GM21423 (cell line): ENCODE measurements around the gene RHCG.

Experiments
- ATAC-seq: cut with Tn5 transposase; IDR thresholded peaks from one replicate; pipeline ENCODE4 v1.9.1; 2021; ENCODE audit warnings: mild to moderate bottlenecking, moderate library complexity; ENCODE audit not compliant: unreplicated experiment

The RHCG gene

GRCh38 chr15:89496155-89497098 is at the start of gene RHCG:
Gene RHCG (minus strand): TSS chr15:89496583. CDS start chr15:89496544, 39 bp downstream.
- ATAC-seq = no peak

- no peak for ATAC-seq
Measured at GRCh38 chr15:89543389-89543788, 47.0 kb upstream of the RHCG start.

GRCh38 chr15:89542369-89542768 is 46.0 kb upstream of the RHCG start:
- ATAC-seq = no peak

DNA sequence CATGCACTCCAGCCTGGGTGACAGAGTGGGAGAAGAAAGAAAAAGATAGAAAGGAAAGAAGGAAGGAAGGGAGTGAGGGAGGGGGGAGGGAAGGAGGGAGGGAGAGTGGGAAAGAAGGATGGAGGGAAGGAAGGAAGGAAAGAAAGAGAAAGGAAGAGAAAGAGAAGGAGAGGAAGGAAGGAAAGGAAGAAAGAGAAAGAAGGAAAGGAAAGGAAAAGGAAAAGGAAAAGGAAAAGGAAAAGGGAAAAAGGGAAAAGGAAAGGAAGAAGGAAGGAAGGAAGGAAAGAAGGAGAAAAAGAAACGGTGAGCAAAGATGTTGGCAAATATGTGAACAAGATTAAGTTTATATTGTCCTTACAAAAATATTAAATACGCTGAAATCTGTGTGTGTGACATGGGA is 42.6 kb upstream of the RHCG start:
- no peak for ATAC-seq

GRCh38 chr15:89533861-89534544 is 37.6 kb upstream of the RHCG start:
- ATAC-seq = no peak

GRCh38 chr15:89531796-89532537 is 35.6 kb upstream of the RHCG start:
- ATAC-seq = no peak

DNA sequence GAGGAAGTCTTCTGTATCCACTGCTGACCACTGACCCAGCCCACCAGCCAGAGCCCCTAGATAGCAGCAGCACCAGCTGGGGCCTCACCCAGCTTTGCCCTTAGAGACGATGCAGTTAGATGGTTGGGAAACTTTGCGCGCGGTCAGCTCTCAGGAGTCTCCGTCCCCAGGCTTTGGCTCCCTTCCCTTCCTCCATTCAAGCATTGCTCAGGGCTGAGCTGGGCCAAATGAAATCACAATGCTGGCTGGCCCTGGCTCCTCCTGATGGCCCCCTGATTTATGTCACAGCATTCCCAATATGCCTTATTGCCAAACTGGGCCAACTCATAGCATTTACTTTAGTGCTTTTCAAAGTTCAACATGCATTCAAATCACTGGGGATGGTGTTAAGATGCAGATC is 34.6 kb upstream of the RHCG start:
- no peak for ATAC-seq

DNA sequence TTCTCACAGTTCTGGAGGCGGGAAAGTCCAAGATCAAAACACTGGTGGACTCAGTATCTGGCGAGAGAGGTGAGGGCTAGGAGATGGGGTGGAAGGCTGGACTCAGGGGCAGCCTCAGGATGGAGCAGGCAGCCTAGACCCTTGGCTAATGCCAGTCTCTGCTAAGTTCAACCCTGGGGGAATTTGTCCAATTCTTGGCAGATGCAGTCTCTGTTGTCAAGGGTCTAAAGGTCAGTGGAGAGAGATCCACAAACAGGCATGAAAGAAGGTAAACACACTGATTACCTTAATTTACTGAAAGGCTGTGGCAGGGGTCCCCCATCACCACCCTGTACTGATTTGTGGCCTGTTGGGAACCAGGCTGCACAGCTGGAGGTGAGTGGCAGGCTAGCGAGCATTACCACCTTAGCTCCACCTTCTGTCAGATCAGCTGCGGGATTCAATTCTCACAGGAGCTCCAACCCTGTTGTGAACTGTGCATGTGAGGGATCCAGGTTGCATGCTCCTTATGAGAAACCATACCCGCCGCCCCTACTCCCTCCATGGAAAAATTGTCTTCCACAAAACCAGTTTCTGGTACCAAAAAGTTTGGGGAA is 32.5 kb upstream of the RHCG start:
- ATAC-seq = no peak

DNA sequence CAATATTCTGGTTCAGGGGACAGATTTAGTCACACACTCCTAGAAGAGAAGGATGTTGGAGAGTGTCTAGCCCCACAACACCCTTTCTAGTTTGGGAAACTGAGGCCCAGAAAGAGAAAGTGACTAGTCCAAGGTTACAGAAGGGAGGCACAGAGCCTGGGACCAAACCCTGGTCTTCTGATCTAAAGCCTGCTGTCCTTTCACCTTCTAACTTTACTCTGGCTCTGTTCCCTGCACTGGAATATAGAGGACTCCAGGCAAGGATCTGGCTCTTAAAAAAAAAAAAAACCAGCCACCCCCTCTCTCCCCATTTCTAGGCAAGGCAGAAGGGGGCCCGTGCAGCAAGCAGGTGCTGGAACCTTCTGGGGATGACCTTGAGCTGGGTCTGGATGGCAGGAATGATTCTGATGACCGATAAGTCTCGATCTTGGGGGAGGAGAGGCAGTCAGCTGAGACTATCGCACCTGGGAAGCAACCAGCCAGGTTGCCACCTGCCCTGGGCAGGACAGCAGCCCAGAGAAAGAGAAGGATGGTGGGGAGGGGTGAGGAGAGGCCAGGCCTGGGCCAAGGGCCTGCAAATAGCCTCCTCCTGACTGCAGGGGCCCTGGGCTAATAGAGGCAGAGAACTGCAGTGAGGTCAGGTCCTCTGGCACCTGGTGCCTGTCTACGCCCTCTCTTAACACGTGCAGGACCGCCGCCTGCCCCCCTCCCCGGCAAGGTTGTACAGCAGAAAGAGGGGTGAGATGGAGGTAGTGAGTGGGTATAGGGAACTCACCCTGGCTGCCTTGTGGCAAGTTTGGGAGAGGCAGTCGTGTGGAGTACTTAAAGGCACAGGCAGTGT is 30.4 kb upstream of the RHCG start:
- ATAC-seq = no peak

DNA sequence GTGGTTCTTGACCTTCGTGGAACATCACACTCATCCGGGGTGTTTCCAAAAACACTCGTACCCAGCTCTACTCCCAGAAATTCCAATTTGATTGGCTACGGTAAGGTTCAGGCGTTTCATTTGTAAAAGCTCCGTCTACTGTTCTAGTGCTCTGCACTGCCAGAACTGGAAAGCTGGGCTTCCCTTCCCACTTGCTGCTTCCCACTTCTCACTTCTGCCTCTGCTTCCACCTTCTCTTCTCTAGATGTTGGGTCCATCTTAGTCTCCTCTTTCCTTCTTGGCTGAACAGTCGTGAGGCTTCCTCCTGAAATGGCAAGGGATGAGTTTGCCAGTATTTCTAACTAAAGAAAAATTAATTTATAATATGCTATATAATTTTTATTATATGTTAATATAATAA is 29.8 kb upstream of the RHCG start:
- no peak for ATAC-seq

DNA sequence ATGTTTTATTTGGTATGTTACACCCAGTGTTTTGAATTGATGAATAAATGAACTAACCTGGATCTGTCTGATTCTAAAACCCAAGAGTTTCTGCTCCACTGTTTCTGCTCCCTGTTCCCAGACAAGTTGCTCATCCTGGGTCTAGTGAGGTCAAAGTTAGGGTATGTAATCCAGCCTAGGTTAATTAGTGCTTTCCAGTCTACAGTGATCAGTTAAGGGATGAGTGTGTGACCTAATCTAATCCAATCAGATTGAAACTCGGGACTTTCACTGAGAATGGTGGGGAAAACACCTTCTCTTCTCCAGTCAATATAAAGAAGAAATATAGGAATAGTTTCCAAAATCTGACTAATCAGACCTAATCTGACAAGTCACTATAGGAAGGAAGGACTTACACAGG is 27.8 kb upstream of the RHCG start:
- ATAC-seq = no peak

DNA sequence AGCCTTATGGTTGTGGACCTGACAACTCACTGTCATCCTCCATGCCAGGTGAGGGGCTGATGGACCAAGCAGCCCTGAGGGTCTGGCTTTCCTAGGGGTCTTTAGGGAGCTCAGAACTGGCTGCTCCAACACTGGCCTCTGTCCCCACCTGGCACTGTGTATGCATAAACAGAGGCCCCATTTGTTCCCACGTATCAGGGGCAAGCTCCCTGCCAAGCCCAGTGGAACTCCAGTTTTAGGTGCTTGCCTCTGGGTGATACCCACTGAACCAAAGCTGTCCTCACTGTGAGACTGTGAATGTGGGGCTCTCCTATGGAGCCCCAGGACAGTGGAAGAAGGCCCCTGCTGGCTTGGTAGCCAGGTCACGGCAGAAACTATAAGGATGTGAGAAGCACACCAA is 26.7 kb upstream of the RHCG start:
- ATAC-seq = no peak

- ATAC-seq = no peak
Measured at GRCh38 chr15:89521605-89522004, 25.2 kb upstream of the RHCG start.

DNA sequence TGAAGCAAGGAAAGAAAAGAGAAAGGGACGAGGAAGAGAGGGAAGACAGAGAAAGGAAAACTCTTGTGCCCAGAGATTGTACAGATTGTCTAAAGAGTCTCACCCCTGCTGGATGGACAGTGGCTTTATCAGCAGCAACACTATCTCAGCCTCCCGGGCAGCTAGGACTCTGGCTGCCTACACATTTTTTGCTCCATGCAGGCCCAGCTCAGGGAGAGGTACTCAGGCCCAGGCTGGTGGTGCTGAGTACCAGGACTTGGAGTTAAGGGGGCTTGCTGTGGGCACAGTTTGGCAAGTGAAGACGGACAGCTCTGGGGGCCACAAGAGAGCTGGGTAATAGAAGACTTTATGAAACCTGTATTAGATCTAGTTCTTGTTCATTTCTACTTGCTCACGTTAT is 19.1 kb upstream of the RHCG start:
- no peak for ATAC-seq

DNA sequence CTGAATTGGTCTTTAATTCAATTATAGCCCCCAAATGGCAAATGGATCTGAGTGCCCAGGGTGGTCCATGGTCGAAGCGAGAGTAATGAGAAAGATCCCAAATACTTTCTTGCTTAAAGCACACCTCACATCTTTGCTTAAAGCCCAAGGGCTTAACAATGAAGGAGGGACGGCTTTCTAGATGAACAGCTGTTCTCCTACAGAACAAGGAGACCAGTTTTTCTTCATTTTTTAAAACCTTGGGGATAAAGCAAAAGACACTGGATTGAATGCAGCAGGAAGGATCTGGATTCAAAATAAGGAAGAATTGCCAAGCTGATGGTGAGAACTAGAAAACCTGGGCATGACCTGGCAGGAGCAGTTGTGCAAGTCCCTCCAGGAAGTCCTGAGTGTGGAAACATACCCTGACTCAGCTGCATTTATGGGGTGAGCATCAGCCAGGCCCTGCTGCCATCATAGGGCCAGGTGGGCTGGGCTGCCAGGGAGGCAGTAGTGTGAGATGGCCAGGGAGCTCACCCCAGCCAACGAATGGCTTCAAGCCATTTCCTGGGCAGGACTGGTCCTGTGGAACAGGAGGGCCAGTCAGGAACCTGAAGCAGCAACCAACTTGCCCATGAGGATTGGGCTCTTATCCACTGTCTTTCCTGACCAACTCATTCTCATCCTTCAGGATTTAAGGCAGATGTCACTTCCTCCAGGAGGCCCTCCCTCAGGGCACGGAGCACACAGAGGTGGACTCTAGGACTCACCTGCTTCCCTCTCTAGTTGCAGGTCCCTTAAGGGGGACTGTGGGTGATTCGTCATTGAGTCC is 18.4 kb upstream of the RHCG start:
- no peak for ATAC-seq

- no peak for ATAC-seq
Measured at GRCh38 chr15:89514186-89514585, 17.8 kb upstream of the RHCG start.

GRCh38 chr15:89513284-89513683 is 16.9 kb upstream of the RHCG start:
- no peak for ATAC-seq

DNA sequence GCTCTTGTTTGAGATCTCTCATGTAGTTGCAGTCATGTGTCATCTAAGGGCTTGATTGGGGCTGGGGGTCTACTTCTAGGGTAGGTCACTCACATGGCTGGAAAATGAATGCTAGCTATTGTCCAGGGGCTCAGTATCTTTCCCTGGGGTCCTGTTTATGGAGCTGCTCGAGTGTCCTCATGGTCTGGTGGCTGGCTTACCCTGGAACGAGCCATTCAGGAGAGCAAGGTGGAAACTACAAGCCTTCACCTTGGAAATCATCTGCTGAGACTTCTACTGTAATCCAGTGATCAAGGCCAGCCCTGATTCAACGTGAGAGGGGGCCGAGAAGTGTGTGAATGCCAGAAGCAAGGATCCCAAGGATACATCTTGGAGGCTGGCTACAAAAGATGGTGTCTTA is 16.2 kb upstream of the RHCG start:
- no peak for ATAC-seq

- ATAC-seq = no peak
Measured at GRCh38 chr15:89506026-89506686, 9.8 kb upstream of the RHCG start.
